OCI-LY1 (cell line): ENCODE data around the gene LGALS8.

Experiments used
- H2AFZ ChIP-seq: fragments of 200-600 bp; sonication (generic), shearing (Covaris generic); 2 replicates; pipeline ENCODE4 v1.6.0; 2014; ENCODE audit warnings: antibody characterized with exemption, mild to moderate bottlenecking, low read length
- H3F3A ChIP-seq: fragments of 200-600 bp; sonication (generic), shearing (Covaris generic); 2 replicates; pipeline ENCODE4 v1.6.0; 2014; ENCODE audit warnings: mild to moderate bottlenecking, antibody characterized with exemption, low read length, moderate library complexity; ENCODE audit not compliant: insufficient read depth
- H3K27ac ChIP-seq: fragments of 200-600 bp; sonication (generic); 2 replicates; pipeline ENCODE4 v1.5.1; 2014; ENCODE audit warnings: low read length, mixed run types, mild to moderate bottlenecking, low read depth; ENCODE audit not compliant: poor library complexity, severe bottlenecking
- H3K27me3 ChIP-seq: fragments of 200-600 bp; sonication (generic); 2 replicates; pipeline ENCODE4 v1.6.0; 2014; ENCODE audit warnings: antibody characterized with exemption, mild to moderate bottlenecking, low read length, moderate library complexity; ENCODE audit not compliant: insufficient read depth
- H3K36me3 ChIP-seq: fragments of 200-600 bp; sonication (generic); 2 replicates; pipeline ENCODE4 v1.6.1; 2014; ENCODE audit warnings: mild to moderate bottlenecking, antibody characterized with exemption, low read length, moderate library complexity, mixed read lengths; ENCODE audit not compliant: insufficient read depth
- H3K4me1 ChIP-seq: fragments of 200-600 bp; sonication (generic); 2 replicates; pipeline ENCODE4 v1.5.1; 2014; ENCODE audit warnings: mild to moderate bottlenecking, low read length, moderate library complexity; ENCODE audit not compliant: insufficient read depth, severe bottlenecking
- H3K4me2 ChIP-seq: fragments of 200-600 bp; sonication (generic), shearing (Covaris generic); 2 replicates; pipeline ENCODE4 v1.6.1; 2014; ENCODE audit warnings: low read length
- H3K4me3 ChIP-seq: fragments of 200-600 bp; sonication (generic); 2 replicates; pipeline ENCODE4 v1.5.1; 2014; ENCODE audit warnings: low read length, low read depth, mild to moderate bottlenecking, mixed read lengths; ENCODE audit not compliant: poor library complexity, severe bottlenecking
- H3K79me2 ChIP-seq: fragments of 200-600 bp; shearing (Covaris generic); 2 replicates; pipeline ENCODE4 v1.6.1; 2016; ENCODE audit warnings: mixed run types, low read length, mixed read lengths; ENCODE audit not compliant: insufficient read depth
- H3K9ac ChIP-seq: fragments of 200-600 bp; sonication (generic), shearing (Covaris generic); 2 replicates; pipeline ENCODE4 v1.6.1; 2014; ENCODE audit warnings: mild to moderate bottlenecking, low read length, mixed read lengths
- H3K9me2 ChIP-seq: fragments of 200-600 bp; sonication (generic), shearing (Covaris generic); 2 replicates; pipeline ENCODE4 v1.6.1; 2014; ENCODE audit warnings: low read depth, mild to moderate bottlenecking, low read length, mixed read lengths
- H3K9me3 ChIP-seq: fragments of 200-600 bp; shearing (Covaris generic); 2 replicates; pipeline ENCODE4 v1.6.1; 2014; ENCODE audit warnings: low read length, mixed read lengths
- H4K20me1 ChIP-seq: fragments of 200-600 bp; sonication (generic), shearing (Covaris generic); 2 replicates; pipeline ENCODE4 v1.6.0; 2016; ENCODE audit warnings: mild to moderate bottlenecking, low read length; ENCODE audit not compliant: insufficient read depth
- CTCF ChIP-seq: fragments of 200-600 bp; sonication (generic), shearing (Covaris generic); IDR thresholded peaks from 2 replicates; pipeline ENCODE4 v1.5.1; 2017; ENCODE audit warnings: mild to moderate bottlenecking, antibody characterized with exemption, low read length, moderate library complexity, mixed read lengths
- EZH2 ChIP-seq: fragments of 200-600 bp; sonication (generic), shearing (Covaris generic); IDR thresholded peaks from 2 replicates; pipeline ENCODE4 v1.8.0; 2017; ENCODE audit warnings: borderline replicate concordance, mixed run types, mild to moderate bottlenecking, antibody characterized with exemption, low read length, moderate library complexity, mixed read lengths

The LGALS8 gene

GRCh38 chr1:236514703-236515442 is 8.9 kb upstream of the LGALS8 start:
- Histone ChIP-seq H3K9me3 (no peaks in the 10 kb centered on the region), H3K36me3 (no peaks in the 10 kb centered on the region), H3F3A (no peaks in the 10 kb centered on the region), H3K79me2 (no peaks in the 10 kb centered on the region), H3K9me2 (no peaks in the 10 kb centered on the region), H3K4me1 (no peaks in the 10 kb centered on the region), H4K20me1 (no peaks in the 10 kb centered on the region), H3K4me3 (no peak overlapping the region), H3K27ac (no peak overlapping the region), H3K27me3 (no peaks in the 10 kb centered on the region), H3K4me2 (no peak overlapping the region), H2AFZ (no peak overlapping the region), H3K9ac (no peak overlapping the region)
- TF ChIP-seq EZH2: no peak
- TF ChIP-seq CTCF: no peak

GRCh38 chr1:236515443-236515958 is 8.3 kb upstream of the LGALS8 start:
- Histone ChIP-seq H3K79me2 (no peaks in the 10 kb centered on the region), H2AFZ (no peak overlapping the region), H3K9me2 (no peaks in the 10 kb centered on the region), H3K4me1 (no peaks in the 10 kb centered on the region), H3K27ac (no peak overlapping the region), H3K36me3 (no peaks in the 10 kb centered on the region), H3K4me2 (no peak overlapping the region), H3F3A (no peaks in the 10 kb centered on the region), H3K9ac (no peak overlapping the region), H4K20me1 (no peaks in the 10 kb centered on the region), H3K27me3 (no peaks in the 10 kb centered on the region), H3K9me3 (no peaks in the 10 kb centered on the region), H3K4me3 (no peak overlapping the region)
- no peak for TF ChIP-seq EZH2
- no peak for TF ChIP-seq CTCF

GRCh38 chr1:236516929-236517704 is 6.7 kb upstream of the LGALS8 start:
- Histone ChIP-seq H4K20me1 (no peaks in the 10 kb centered on the region), H3K4me1 (no peaks in the 10 kb centered on the region), H3K36me3 (no peaks in the 10 kb centered on the region), H3F3A (no peaks in the 10 kb centered on the region), H3K27me3 (no peaks in the 10 kb centered on the region; the same call in 1 of the 2 replicates), H3K9ac (no peak overlapping the region), H3K4me2 (no peak overlapping the region), H3K27ac (no peak overlapping the region), H2AFZ (no peak overlapping the region), H3K9me2 (no peaks in the 10 kb centered on the region), H3K79me2 (no peaks in the 10 kb centered on the region), H3K4me3 (no peak overlapping the region), H3K9me3 (no peaks in the 10 kb centered on the region)
- no peak for TF ChIP-seq EZH2
